Suppressor macrophage (primary cell): ENCODE measurements around the gene CSF2RB.

Experiments
- DNase-seq, 4 experiments: peaks; one replicate each; pipeline ENCODE4 v3.0.0-alpha.2; 2020 to 2022

The CSF2RB gene

DNA sequence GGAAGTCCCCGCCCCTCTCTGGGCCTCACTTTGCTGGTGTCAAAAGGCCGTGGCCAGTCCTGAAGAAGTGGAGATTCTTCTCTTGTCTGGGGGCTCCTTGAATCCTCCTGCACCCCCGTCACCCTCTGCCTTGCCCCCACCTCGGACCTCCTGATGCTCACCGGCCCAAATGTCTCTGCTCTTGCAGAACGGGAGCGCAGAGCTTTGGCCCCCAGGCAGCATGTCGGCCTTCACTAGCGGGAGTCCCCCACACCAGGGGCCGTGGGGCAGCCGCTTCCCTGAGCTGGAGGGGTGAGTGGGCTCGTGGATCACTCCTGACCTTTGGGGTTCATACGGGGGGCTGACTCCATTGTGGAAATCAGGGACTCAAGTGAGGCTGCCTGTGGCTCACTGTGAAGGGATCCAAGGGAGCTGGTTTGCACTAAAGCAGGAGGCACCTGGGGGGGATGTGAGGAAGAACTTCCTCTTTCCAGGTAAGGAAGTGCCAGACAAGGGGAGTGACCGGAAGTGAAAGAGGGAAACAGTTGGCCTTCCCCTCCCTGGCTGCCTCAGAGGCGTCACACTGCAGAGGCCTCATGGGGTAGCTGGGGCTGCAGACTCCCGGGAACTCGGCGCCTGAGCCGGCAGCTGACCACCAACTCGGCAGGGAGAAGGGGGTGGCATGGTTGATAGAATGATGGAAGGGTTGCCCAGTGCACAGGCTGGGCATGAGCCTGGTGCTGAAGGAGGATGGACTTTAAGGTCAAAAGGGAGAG, 23.1 kb downstream of the CSF2RB start:
- DNase-seq = peak; percentile 15 to 54 (median 42)

- no peak for DNase-seq
Measured at GRCh38 chr22:36937319-36938027, 24.0 kb downstream of the CSF2RB start.

DNA sequence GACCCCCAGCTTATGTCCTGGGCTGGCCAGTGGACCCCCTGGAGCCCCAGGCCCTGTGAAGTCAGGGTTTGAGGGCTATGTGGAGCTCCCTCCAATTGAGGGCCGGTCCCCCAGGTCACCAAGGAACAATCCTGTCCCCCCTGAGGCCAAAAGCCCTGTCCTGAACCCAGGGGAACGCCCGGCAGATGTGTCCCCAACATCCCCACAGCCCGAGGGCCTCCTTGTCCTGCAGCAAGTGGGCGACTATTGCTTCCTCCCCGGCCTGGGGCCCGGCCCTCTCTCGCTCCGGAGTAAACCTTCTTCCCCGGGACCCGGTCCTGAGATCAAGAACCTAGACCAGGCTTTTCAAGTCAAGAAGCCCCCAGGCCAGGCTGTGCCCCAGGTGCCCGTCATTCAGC, 24.6 kb downstream of the CSF2RB start:
- no peak for DNase-seq

GRCh38 chr22:36938886-36939285, 25.5 kb downstream of the CSF2RB start:
- no peak for DNase-seq

- DNase-seq = no peak
Measured at GRCh38 chr22:36940676-36941075, 27.2 kb downstream of the CSF2RB start.

GRCh38 chr22:36942556-36942955, 29.1 kb downstream of the CSF2RB start:
- no peak for DNase-seq

DNA sequence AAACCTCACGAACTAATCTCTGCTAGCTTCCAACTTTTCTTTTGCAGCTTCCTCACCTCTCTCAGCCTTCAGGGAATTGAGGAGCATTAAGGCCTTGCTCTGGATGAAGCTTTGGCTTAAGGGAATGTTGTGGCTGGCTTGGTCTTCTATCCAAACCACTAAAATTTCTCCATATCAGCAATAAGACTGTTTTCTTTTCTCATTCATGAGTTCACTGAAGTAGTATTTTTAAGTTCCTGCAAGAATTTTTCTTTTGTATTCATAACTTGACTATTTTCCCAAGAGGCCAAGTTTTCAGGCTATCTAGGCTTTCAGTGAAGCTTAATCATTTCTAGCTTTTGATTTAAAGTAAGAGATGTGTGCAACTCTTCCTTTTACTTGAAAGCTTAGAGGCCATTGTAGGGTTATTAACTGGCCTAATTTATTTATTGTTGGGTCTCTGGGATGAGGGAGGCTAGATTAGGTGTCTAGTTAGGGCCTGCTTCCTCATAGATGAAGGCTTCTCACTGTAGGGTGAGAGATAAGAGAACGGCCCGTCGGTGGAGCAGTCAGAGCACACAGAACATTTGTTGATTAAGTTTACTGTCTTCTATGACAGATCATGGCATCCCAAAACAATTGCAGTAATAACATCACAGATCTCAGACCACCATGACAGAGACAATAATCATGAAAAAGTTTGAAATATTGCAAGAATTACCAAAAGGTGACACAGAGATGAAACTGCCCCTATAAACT, 33.2 kb downstream of the CSF2RB start:
- DNase-seq = peak; percentile 11 to 56 (median 34)

DNA sequence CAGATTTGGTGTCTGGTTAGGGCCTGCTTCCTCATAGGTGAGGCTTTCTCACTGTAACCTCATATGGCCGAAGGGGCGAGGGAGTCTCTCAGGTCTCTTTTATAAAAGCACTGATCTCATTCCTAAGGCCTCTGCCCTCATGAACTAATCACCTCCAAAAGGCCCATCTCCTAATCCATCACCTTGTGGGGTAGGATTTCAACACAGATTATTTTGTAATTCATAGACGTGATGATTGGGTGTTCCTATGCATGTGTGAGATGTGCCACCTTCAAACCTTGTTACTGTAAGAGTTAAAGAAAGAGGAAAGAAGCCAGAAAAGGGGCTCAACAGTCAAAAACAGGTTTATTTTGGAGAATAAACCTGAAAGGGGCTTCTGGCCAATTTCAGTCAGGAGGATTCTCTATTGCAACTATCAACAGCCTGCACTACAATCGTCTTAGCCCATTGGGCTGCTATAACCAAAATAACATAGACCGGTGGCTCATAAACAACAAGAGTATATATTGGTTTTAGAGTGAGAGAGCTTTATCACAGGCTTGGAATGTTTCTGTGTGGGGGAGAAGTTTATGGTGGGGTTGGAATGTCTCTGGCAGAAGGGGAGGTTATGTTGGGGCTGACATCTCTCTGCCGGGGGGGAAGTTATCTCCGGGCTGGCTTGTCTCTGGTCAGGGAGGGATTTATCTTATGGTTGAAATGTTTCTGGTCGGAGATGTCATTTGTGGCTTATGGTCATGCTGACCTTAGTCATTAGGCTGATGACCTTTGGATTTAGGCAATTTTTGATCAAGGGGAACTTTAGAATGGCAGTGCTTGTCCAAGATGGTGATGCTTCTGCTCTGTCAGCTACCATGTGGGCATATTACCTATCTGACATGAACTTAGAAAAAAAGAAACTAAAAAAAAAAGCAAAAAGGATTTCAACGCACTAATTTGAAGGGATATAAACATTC, 35.1 kb downstream of the CSF2RB start:
- peak; percentile 15 to 61 (median 38) for DNase-seq

- DNase-seq = no peak
Measured at GRCh38 chr22:36950797-36951590, 37.6 kb downstream of the CSF2RB start.

DNA sequence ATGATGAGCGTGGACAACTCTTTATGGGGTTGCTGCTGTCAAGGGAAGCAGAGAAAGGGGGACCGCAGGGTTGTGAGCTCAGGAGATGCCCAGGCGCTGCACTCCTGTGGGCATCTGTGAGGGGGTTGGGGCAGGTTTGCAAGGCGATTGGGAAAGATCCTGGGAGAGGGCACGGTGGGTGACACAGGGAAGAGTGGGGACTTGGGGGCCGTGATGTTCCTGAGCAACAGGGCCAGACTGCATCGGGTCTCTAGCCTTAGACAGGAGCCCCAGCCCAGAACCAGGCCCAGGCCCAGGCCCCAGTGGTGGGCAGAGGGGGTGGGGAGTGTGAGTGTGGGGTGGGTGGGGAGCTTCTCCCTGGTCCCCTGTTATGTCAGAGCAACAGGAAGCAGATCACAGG, 38.3 kb downstream of the CSF2RB start:
- DNase-seq = no peak

DNA sequence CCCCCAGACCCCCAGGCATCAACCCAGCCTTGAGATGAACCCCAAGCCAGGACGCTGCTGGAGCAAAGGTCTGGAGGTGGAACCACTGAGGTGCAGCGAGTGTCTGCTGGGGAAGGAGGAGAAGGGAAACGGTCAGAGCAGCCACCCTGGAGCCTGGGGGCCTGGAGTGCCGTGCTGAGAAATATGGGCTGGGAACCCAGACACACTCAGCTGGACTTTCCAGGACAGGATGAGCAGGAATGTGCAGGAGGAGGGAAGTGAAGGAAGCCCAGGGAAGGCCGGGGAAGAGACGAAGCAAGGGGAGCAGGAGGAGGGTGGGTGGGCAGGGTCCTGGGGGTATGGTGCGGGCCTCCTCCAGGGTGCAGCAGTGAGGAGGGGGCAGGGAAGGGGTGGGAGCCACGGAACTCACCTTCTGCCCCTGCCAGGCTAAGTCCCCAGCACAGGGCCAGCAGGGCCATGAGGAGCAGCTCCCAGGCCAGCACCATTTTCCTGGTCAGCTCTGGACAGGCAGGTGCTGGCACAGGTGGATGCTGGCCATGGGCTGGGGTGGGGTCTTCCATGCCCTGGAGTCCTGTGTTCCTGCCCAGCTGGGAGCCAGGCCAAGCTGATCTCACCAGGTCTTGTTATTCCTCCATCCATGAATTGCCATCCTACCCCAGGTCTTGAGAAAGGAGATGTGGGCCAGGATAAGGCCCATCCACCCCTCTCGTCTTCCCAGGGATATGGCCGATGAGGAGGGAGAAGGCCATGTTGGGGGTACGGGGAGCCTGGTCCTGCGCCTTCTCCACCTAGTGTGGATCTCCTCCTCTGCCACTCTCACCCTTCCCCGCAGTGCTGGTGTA, 40.0 kb downstream of the CSF2RB start:
- no peak for DNase-seq

DNA sequence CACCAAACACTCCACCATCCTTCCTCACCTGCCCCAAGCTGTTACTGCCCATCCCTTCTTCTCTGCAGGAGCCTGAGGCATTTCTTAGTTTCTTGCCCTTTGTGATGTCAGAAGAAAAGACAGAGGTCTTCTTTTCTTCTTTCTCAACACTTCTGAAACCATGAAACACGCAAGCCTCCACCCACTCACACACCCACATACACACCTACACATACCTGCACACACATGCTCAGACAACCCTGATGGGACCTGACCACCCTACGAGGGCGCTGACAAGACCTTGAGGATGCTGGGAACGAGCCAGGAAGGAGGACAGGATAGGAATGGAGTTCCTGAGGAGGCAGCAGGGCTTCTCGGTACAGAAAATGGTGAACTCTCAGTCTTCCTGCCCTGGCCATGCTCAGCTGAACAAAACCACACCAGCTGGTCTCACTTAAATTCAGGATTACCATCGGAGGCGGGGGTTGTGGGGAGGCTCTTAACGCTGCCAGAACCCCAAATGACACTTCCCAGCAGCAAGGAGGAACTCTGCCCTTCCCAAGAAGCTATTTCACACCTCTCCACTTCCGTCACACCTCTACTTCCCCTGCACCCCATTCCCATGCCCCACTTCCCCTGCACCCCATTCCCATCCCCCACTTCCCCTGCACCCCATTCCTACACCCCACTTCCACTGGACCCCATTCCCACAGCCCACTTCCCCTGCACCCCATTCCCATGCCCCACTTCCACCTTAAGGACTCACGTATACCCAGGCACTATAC, 41.0 kb downstream of the CSF2RB start:
- DNase-seq = no peak

- DNase-seq = no peak
Measured at GRCh38 chr22:36955691-36956090, 42.3 kb downstream of the CSF2RB start.

DNA sequence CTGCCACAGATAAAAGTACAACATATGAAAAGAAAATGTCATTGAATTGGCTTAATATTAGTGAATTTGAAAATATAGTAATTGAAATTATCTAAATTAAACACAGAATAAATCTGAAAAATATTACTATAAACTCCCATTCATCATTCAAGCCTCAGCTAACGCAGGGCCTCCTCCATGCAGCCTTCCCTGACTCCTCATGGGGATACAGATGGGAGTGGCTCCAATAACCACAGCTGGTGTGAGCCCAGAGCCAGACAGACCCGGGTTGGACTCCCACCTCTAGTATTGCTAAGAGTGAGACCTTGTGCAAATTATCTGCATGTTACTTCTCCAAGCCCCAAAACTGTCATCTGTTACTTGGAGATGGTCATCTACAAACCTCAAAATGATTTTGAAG, 44.9 kb downstream of the CSF2RB start:
- no peak for DNase-seq

DNA sequence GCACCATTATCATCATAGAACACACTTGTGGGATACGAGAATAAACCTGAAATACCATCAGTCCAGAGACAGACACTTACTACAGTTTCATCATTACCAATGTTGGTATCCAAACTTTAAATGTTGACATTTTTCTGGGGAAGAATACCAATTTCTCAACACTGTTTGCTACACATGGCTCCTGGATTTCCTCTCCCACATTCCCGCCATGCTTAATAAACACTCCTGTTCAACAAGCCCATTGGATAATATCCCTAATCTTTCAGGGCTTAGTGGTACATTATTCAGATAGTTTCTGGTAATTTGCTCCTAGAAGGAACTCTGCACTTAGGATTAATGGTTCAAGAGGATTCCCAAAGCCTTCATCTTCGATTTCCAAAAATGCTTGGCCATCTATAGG, 48.2 kb downstream of the CSF2RB start:
- DNase-seq = no peak

DNA sequence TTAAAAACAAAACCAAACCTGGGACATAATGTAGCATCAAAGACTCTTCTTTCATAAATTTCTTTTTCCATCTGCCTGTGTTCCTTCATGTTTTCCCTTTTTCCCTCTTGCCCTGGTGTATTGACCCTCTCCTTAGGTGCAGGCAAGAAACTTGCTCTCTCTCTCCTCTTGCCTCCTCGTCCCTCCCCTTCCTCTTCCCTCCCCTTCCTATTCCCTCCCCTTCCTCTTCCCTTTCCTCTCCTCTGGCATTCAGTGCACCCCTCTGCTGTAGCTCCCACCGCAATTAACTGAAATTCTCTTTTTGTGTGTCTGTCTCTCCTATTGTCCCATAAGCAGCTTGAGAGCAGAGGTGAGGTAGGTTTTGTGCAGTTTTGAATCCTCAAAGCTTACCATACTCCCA, 49.9 kb downstream of the CSF2RB start:
- no peak for DNase-seq

DNA sequence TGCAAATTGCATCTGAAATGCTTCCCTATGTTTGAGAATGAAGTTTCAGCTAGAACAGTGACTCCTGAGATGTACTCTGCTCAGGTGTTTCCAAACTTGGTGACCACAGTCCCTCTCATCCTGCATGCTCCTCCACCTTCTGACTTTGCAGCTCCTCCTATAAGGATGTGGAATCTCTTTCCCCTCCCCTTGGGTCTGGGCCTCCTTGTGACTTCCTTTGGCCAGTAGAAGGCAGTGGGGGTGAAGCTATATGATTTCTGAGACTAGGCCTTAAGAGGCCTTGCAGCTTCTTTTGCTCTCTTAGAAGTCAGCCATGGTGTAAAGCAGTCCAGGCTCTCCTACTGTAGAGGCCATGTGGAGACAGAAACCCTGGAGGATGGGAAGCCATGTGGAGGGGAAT, 50.7 kb downstream of the CSF2RB start:
- no peak for DNase-seq

DNA sequence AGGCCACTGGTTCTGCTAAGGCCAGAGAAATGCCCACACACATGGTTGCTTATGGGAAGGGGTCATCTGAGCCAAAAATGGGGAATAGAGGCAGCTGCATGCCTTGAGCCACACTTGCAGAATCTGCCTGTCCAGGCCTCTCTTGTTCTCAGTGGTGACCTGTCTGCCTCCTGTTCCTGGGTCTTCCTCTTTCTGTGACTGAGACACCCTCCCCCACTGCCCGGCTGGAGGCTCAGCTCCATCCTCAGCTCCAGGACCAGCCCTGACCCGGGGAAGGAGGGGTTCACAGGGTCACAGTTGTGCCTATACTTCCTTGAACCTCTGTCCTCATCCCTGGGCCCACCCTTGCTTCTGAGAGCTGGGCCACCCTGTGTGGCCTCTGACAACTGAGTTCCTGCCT, 52.3 kb downstream of the CSF2RB start:
- peak; percentile 52 to 75 (median 67) for DNase-seq

DNA sequence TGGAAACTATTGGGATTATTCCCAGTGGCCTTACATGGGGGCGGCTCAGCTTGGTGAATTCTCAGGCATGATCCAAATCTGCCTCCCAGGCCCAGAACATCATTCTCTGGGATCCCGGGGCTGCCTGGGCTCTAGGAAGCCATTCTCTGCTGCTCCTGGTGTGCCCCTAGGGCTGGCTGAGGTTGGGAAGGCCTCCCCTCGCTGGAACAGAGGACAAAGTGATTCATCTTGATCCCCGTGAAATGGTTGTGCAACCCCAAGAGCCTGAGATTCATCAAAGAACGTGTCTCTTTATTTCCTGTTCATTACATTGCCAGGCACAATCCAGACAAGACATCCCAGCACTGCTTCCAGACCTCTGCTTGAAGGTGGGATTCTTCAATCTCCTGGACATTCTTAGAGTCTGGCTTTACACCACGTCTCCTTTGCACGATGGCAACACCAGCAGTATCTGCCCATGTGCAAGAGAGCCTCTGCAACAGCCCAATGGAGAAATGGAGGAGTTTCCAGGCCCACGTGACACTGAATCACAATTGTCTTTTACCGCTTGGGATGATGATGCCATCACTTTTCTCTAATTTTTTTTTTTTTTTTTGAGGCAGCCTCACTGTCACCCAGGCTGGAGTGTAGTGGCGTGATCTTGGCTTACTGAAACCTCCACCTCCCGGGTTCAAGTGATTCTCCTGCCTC, 53.6 kb downstream of the CSF2RB start:
- DNase-seq = peak; percentile 82 to 90 (median 86)
